ENCODE measurements around the gene RBM39.
"Not testable (repeated sequence)": the region's sequence is repeated elsewhere in the genome, so short reads cannot be mapped to it uniquely, and the experiment has no call there.

Gene RBM39

DNA sequence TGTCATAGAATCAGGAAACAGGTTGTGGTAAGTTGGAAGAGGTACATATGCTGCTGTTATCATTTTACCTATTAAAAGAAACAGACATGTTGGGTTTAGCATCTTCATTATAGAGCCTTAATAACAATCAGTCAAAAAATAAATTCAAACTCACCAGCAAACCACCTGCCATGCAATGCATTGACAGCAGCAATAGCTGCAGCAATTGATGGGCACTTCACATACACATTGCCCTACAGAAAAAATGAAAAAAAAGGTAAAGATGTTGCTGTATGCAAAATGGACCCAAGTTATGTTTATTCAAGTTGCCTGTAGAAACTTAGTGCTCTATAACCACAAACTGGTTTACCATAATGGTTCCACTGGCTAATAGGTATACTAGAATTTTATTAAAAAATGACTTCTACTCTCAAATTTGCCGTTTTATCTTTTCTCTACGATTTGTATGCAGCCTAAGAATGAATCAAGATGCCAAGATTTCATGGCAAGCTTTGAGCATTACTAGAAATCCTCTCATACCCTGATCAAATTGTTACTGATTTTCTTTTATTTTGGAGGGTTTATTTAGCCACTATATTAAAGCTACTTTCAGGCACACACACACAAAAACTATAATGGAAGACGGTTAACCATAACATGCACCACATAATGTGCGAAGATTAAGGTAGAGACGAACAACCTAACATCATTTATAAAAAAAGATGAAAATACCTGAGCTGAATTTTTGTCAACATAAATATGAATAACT lies 37.4 kb downstream of the RBM39 start:
- DNase-seq, result no peak

DNA sequence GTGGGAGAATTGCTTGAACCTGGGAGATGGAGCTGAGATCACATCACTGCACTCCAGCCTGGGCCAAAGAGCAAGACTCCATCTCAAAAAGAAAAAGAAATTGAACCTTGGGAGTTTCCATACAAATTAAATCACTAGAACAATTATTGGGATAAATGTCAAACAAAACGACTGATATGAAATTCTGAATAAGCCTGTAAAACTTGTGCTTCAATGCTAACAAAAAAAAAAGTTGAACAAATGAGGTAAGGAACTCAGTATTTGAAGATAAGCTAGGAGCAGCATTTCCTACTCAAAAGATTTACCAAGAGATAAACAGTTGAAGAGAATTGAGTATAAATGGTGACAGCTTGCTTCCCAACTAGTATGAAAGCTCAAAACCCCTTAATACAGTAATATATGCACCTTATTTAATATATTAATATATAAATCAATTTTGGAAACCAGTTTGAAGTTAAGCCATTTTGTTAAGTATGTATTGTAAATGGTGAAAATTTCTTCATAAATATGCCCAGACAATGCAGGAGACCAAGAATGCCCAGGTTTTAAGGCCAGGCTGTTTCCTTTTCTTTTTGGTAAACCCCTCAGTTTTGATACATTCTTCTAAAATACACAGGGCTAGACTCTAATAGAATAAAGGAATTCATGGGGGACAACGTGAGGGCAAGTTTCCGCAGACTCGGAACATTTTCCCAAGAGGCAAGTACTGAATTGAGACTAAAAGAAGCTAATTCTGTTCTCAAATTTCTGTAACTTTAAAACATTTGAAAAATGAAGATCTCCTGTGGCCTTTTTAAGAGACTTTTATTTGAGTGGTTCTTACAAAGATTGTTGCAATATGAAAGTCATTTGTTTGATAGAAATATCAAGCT lies 39.0 kb downstream of the RBM39 start:
- DNase-seq, result no peak

DNA sequence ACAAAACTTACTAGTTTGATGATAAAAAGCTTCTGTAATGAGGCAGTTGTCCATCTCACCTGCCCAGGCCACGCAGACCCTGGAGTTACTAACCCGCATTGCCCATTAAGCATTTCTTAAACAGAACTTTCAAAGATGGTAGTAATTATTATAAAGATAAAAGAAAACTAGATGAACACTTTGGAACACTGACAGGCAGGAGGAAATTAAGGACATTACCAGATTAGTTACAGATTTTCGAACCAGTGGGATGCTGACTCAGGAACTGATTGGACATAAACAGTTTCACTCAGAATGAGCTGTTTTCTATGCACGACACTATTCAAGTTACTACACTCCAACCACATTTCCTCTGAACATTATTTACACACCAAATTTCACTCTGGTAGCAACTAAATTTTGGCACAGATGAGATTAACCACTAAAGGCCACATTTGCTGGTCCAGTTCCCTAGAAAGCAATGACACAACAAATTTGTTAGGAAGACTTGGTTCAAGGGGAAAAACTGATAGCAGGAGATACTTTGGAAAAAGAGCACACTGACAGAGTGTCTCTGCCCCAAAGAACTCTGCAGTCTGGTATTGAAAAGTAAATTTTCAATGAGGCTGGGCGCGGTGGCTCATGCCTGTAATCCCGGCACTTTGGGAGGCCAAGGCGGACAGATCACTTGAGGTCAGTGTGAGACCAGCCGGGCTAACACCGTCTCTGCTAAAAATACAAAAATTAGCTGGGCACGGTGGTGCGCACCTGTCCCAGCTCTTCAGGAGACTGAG lies 39.8 kb downstream of the RBM39 start:
- DNase-seq, result no peak

DNA sequence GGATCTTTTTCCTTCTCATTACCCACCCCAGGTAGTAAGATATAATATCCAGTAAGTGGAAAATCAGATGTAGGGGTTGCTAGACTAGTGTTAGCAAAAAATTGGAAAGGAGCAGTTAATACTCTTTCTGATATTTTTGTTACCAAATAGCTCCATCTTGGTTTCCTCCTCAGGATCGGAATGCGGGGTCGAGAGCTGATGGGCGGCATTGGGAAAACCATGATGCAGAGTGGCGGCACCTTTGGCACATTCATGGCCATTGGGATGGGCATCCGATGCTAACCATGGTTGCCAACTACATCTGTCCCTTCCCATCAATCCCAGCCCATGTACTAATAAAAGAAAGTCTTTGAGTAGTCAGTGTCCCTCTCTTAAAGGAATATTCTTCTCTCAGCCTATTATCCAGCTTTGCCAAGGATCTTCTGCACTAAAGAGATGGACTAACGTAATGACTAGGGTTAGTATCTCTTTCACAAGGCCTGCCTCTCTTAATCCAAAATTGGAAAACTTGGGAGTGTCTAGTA lies 41.4 kb downstream of the RBM39 start:
- DNase-seq, result no peak

DNA sequence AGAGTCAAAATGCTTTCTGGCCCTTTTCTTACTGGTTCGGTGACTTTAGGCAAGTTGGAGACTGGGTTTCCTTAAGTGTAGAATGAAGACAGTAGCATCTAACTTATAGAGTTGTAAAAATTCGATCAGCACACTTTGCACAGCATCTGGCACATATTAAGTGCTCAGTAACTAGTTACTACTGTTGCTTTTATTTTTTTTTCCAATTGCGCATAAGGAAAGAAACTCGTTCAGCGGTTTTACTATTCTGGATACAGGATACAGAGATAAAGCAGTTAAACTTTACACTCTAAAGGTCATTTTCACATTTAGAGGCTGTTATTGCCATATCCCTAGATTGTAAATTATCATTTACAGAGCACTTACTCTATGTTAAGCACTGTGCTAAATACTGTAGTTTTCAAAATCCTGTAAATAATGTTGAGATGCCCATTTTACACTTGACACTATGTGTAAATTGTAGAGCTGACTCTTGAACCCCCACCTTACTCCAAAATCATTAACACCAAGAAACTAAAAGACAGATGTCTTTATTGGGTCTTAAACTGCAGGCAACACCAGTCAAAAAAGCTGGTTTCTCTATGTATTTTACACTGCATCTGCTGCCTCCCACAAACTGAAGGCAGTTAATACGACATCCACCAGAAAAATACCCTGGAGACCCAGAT lies 42.0 kb downstream of the RBM39 start:
- DNase-seq, result no peak

DNA sequence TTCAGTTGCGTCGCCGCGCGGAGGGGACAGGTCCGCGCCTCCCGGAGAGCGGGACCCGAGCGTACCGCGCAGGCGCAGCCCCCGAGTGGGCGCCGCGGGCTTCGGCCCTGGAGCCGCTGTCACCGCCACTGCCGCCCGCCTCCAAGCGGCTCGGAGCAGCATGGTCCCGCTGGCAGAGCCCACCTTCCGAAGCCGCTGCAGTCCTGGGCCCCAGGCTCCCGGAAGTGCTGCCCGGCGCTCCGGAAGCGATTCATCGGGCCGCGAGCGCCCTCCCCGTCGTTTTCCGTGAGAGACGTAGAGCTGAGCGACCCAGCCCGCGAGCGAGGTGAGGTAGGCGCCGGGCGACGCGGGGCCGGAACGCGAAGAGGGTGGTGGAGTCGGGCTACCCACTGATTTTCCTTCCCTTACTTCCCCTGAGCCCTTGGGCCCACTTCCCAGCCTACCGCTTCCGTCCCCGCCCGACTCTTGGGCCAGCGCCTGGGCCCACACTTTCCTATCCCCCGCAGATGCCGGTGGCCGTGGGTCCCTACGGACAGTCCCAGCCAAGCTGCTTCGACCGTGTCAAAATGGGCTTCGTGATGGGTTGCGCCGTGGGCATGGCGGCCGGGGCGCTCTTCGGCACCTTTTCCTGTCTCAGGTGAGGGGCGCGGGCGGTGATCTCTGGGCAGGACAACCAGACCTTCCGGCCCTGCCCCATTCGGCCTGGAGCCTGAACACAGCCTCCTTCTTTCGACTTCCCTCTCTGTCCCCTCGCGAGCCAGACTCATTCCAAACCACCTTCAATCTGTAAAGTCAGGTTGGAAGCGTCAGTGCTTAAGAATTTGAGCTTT lies 42.7 kb downstream of the RBM39 start, which contains the start of the genes NFS1 and ROMO1:
Gene NFS1, minus strand, starts transcription at position 226 of the 830 bp plus-strand sequence. Its CDS starts 64 bp downstream, at position 162.
Gene ROMO1, plus strand, starts transcription at position 279 of the 830 bp plus-strand sequence. Its CDS starts 228 bp downstream, at position 507.
- DNase-seq, result peak; percentile 70 to 74

DNA sequence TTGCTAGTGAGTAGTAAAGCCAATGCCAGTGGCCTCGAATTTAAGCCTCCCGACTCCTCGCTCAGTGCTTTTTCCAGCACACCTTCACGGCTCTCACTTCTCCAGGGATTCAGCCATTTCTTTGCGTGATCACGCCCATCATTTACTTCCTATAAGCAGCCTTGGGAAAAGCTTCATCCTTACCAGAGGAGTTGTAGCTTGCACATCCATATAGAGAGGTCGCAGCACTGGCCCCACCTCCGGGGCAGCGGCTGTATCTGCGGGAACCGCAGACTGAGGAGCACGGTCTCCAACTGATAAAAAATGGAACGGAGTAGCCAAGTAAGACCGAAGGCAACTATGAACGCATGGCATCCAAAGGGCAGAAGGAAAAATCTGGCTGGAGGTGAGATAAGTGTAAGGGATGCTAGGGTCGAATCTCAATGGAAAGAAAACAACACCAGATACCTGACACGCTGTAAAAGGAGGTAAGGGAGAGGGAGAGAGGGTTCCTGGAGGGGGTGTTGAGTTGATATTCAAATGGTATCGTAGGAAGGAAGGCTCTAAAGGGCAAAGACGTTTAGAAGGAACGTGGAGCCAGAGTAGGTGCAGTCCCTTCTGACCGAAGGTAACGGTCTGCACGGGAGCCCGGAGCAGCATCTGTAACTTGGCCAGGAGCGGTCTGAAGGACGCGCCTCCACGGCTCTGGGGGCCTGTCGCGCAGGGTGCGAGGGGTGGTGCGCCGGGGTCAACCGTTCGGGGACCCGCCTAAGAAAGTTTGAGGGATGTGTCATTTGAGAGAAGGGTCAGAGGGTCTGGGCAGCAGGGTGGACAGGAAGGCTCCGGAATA lies 43.5 kb downstream of the RBM39 start:
- no peak for DNase-seq

DNA sequence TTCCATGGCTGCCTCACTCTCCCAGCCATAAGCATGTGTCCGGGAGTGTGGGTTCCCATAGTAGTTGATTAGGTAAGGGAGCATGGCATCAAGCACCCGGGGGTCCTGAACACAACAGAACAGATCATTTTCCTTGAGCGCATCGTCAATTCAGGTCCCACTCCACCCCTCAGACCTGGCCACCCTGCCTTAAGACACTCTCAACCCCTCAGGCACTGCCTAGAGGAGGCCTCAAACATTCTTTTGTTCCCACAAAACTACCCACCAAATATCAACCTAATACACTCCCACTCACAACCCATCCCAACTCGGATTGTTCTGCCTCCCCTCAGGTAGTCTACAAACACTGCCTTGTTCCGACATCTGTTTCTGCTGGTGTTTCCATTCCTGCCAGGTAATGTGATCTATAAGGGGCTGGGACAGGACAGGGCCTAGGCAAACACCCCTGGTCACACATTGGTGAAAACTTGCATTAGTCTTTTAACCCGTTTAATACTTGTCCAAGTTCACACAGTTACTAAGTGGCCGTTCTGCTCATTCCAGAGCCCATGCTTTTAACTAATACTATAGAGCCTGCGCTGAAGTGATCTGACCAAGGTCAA lies 44.3 kb downstream of the RBM39 start:
- DNase-seq, result no peak

DNA sequence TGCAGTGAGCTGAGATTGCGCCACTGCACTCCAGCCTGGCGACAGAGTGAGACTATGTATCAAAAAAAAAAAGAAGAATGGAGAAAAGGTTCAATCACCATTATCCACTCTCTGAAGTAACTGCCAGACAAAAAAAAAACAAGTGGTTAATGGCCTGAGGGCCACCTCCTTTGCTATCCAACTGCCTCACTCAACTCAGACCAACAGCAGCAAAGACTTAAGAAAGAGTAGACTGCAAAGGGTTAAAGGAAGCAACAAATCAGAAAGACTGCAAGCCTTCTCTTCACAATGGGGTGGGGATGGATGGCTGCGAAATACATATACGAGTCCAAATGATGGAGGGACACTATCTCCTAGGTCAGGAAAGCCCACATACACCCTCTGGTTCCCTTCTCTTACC lies 46.1 kb downstream of the RBM39 start:
- no peak for DNase-seq

DNA sequence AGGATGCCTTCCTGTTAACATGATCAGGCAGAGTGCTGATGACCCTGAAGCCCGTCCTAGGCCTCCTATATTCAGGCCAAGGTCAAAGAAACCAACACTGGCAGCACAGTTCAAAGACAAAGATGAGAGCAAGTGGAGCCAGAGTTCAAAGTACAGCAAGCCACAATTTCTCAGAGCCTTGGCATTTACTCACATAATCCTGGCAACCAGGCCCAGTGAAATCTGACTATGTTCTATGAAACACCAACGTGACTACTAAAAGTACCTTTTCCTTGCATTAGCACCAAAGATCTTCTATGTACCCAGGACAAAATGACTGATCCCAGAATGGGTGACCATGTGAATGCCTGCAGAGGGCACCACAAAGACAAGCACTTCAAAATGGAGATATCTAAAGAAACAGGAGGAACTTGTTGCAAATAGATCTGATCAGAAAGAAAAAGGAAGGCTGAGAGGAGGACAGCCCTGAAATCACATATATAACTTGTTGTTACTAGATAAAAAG lies 46.8 kb downstream of the RBM39 start:
- no peak for DNase-seq

DNA sequence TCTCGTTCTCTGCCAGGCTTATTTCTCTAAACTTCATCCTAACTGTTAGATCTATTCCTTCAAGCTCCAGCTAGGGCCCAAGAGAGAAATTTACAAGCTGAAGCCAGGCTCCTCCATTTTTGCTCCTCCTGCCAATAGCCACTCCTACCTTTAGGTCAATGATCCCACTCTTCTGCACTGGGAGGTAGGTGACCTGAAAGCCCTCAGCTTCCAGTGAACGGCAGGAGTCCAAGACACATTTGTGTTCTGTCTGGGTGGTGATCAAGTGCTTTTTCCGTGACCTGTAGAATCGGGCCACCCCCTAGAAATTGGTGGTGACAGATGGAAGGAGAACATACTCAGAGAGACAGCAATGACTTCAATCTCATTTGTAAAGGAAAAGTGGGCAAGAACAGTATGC lies 51.8 kb downstream of the RBM39 start:
- no peak for DNase-seq

DNA sequence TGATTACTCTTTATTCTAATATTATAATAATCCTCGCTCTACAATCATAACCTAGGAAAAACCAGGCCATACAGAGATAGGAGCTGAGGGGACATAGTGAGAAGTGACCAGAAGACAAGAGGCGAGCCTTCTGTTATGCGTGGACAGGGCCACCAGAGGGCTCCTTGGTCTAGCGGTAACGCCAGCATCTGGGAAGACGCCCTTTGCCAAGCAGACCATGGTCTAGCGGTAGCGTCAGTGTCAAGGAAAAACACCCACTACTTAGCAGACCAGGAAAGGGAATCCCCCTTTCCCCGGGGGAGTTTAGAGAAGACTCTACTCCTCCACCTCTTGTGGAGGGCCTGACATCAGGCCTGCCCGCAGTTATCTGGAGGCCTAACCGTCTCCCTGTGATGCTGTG lies 55.2 kb downstream of the RBM39 start:
- DNase-seq, result not testable (repeated sequence)

DNA sequence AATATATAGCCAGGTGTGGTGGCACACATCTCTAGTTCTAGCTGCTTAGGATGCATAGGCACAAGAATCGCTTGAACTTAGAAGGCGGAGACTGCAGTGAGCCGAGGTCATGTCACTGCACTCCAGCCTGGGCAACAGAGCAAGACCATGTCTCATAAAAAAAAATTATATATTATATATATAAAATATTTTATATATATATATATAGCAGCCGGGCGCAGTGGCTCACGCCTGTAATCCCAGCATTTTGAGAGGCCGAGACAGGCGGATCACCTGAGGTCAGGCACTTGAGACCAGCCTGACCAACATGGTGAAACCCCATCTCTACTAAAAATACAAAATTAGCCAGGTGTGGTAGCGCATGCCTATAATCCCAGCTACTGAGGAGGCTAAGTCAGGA lies 56.7 kb downstream of the RBM39 start:
- DNase-seq, result not testable (repeated sequence)

DNA sequence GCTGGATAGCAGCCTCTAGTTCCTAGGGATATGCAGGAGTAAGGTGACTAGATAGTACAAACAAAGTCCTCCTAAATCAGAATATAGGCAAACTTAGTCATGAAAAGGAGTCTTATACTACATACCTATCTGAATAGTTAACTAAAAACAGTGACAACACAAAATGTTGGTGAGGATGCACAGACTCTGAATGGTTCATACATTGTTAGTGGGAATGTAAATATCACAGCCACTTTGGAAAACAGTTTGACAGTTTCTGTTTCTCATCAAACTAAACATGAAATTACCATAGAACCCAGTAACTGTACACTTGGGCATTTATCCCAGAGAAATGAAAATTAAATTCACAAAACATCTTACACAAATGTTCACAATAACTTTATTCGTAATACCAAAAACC lies 60.1 kb downstream of the RBM39 start:
- DNase-seq, result no peak

DNA sequence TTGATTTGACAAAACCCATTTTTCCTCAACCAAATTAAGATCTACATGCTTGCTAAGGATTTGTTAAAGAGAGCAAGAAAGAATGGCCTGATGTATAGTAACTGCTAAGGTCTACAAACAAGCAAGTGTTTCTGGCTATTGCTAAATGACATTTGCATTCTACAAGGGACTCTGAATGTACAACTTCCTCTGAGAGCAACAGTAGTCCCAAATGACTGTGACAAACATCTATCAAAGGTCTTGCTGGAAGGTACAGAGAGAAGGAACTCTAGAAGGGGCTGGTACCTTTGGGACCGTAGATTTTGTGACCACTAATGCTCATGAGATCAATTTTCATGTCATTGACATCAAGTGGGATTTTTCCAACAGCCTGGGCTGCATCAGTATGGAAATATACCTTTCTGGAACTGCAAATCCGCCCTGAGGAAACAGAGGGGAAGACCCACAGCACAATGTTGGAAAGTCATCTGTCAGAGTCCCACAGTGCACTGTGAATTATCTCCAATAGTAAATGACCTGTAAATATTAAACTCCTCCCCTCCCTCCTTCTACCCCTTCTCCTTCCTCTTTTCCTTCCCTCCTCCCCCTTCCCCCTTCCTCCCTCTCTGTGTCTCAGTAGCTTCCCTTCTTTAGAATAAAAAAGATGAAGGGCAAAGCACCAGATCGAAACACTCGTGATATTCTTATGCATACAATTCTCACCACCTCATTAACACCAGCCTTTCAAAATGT lies 61.4 kb downstream of the RBM39 start:
- DNase-seq, result peak in 1 of 2 donors; percentile 56

DNA sequence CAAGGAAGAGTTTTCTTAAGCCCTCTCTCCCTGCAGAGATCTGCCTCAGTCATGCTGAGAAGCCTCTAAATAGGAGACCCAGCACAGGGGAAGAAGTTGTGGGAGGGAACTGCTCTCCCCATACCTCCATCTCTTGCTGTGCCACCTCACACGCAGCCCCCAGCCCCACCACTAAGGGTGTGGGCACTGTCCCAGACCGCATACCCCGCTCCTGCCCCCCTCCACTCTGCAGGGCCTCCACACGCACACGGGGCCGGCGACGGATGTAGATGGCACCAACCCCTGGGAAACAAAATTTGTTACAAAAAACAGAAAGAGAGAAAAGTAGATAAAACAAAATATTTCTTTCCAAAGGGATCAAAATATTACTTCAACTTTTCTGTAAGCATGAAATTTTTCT lies 67.1 kb downstream of the RBM39 start:
- no peak for DNase-seq

DNA sequence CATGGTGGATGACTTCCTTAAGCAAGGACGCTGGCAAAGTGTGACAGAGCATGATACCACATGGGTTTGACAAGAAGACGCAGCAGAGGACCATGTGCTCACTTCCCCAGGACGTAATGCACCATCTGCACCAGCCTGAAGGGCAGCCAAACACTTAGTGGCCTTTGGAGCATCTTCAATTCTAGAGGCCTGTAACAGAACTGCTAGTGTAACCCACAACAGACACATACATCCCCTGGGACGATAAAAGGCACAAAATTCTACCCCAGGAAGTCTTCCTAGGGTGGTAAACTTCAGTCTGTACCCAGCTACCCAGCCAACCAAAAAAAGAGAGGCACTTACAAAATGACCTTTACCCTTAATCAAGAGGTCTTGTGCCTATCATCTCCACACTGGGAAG lies 68.2 kb downstream of the RBM39 start:
- no peak for DNase-seq

DNA sequence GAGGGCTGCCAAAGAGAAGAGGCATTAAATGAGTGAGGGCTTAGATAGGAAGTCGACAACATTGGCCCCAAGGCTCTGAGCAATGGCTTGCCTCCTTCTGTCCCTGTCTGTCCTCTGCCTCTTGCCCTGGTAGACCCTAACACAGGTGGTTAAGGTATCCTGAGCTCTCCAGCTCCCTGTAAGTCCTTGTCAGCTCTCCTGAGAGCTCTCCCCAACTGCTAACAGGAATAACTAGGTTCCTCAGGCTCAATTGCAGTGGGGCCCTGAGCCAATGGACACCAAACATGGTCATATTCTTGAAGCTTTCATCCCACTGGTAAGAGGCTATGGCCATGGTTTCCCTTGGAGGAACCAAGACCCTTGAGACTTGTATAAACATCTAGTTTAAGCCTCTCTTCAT lies 72.4 kb downstream of the RBM39 start:
- DNase-seq, result no peak

DNA sequence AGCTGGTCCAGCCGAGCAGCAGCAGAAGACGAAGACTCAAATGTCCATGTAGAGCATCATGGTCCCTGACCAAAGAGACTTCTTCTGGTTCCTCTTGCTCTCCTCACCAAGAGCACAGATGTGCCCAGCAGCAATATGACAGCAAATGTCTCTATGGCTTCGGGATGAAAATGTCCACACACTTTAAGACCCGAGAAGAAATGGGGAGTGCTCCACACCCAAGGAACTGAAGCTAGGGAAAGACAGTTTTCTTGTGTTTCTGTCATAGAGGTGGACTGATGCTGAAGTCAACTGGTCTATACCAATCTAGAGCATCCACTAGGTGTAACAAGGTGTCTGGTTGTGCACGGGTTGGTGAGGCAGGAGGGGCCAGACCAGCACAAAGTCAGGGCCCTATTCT lies 72.8 kb downstream of the RBM39 start:
- no peak for DNase-seq
